GM19035 (cell line): ENCODE measurements around the gene RSL1D1.
"Not testable (repeated sequence)": the region's sequence is repeated elsewhere in the genome, so short reads cannot be mapped to it uniquely, and the experiment has no call there.

Experiments used
- ATAC-seq: cut with Tn5 transposase; IDR thresholded peaks from one replicate; pipeline ENCODE4 v1.9.1; 2021; ENCODE audit not compliant: unreplicated experiment

Gene RSL1D1

GRCh38 chr16:11844499-11844898 is 6.8 kb downstream of the RSL1D1 start:
- ATAC-seq, result no peak

DNA sequence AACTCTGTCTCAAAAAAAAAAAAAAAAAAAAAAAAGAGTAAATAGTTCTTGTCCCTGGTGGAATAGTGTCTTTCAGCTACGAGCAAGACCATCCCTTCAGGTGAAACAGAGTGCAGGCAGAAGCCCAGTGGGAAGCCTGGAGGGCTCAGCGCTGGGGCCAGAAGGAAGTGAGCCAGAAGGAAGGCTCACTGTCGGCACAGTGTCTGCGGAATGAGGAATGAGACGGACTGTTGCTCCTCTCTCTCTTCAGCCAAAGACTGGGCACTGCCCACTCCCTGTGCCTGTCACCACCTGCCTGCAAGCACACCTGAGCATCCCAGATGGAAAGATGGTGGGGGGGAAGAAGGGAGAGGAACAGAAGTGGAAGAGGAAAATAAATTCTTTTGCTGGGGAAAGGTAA is 7.5 kb downstream of the RSL1D1 start:
- ATAC-seq, result no peak

DNA sequence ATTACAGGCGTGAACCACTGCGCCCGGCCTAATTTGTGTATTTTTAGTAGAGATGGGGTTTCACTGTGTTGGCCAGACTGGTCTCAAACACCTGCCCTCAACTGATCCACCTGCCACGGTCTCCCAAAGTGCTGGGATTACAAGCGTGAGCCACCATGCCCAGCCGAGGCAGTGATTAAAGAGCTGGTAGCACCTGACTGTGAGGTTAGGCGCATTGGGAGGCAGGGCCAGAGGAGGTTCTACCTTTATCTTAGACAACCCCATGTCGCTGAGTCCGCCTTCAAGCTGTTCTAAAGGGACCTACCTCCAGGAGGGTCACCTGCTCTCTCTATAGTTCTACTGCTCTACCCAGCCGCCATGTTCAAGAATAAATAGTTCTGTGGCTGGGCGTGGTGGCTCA is 8.1 kb downstream of the RSL1D1 start:
- ATAC-seq, result no peak

DNA sequence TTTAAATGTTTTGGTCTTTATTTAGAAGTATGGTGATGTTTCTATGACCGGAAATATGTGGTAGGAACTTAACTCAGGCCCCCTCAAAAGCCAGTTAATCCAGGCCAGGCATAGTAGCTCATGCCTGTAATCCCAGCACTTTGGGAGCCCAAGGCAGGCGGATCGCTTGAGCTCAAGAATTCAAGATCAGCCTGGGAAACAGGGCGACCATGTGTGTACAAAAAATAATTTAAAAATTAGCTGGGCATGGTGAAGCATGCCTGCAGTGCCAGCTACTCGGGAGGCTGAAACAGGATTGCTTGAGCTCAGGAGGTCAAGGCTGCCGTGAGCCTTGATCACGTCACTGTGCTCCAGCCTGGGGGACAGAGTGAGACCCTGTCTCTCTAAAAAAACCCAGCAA is 10.3 kb downstream of the RSL1D1 start:
- ATAC-seq, result no peak

- ATAC-seq, result no peak
These were observed 14.6 kb downstream of the RSL1D1 start for GRCh38 chr16:11836650-11837244.

- ATAC-seq, result no peak
These were observed 15.3 kb downstream of the RSL1D1 start for GRCh38 chr16:11835891-11836649.

DNA sequence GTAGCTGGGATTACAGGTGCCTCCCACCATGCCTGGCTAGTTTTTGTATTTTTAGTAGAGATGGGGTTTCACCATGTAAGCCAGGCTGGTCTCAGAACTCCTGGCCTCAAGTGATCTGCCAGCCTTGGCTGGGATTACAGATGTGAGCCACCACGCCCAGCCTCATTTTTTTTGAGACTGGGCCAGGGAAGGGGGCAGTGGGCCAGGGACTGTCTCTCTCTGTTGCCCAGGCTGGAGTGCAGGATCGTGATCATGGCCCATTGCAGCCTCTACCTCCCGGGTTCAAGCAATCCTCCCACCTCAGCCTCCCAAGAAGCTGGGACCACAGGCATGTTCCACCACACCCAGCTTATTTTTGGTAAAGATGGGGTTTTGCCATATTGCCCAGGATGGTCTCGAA is 16.0 kb downstream of the RSL1D1 start:
- ATAC-seq, result no peak

DNA sequence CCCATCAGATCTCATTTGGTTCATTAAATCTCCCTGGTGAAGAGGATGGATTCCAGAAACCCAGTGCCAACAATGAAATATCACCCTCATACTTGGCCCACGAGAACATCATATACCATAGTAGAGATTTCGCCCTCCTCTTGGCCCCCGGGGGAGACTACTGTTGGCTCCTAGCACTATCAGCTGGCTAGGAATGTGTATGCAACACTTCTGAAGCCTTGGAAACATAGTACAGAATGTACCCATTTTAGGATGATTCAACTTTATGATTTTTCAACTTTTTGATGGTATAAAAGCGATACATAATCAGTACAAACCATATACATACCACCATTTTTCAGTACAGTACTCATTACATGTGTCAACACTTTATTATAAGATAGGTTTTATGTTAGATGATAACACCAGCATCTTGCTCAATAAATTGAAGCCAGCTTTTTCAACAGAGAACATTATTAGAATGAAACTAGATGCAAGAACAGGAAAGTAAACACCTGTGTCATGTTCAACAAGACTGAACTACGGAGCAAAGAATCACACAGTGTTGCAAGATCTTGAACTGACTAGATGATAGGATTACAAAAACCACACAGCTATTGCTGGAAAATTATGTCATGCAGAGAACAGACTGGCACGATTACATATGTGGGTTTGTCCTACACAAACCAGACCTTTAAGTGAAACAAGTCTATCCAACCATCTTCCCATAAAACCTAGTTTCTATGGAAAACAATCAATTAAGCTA is 17.2 kb downstream of the RSL1D1 start:
- no peak for ATAC-seq

- ATAC-seq, result no peak
These were observed 22.6 kb downstream of the RSL1D1 start for GRCh38 chr16:11828696-11829095.

GRCh38 chr16:11825520-11826165 is 25.7 kb downstream of the RSL1D1 start:
- ATAC-seq, result not testable (repeated sequence)

DNA sequence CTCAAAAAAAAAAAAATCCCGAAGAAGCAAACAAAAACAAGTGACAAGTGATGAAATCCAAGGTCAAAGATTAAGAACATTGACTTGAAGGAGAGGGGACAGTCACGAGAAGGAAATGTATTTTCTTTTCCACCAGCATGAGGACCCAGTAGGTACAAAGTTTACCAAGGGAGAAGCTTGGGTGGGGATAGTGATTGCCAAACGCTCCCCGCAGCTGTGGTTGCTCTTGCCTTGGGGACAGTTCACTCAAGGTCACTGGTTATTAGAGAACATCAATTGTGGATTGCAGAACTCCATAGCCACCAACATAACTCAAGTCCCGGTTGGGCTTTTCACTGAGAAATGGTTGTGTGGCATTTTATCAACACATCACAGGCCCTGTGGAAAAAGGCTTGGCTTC is 27.0 kb downstream of the RSL1D1 start:
- ATAC-seq, result no peak

DNA sequence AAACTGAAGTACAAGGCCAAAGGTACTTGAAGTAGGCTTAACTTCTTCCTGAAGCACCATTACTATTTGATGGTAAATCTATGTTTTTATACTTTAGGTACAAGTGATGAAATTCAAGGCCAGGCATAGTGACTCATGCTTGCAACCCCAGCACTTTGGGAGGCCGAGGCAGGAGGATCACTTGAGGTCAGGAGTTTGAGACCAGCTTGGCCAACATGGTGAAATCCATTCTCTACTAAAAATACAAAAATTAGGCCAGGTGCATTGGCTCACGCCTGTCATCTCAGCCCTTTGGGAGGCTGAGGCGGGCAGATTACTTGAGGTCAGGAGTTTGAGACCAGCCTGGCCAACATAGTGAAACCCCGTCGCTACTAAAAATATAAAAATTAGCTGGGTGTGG is 27.7 kb downstream of the RSL1D1 start:
- ATAC-seq, result not testable (repeated sequence)

DNA sequence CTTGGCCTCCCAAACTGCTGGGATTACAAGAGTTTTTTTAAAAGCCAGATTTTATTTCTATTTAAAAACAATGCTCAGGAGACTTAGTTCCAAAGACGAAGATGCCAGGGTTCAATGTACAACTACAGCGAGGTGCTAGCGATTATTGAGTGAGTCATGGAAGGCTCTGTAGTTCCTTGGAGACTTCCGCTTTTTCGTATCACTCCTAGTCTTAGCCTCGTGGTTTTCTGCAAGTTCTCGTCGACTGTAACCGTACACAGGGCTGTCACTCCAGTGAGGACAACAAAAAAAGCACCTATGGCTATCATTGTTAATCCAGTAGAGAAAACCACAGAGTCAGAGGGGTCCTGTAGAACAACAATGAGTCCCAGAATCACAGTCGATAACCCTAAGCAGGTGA is 31.5 kb downstream of the RSL1D1 start:
- no peak for ATAC-seq

- ATAC-seq, result not testable (repeated sequence)
These were observed 32.4 kb downstream of the RSL1D1 start for GRCh38 chr16:11818970-11819369.

GRCh38 chr16:11816123-11816522 is 35.2 kb downstream of the RSL1D1 start:
- ATAC-seq, result no peak

- not testable (repeated sequence) for ATAC-seq
These were observed 36.5 kb downstream of the RSL1D1 start for GRCh38 chr16:11814800-11815199.

DNA sequence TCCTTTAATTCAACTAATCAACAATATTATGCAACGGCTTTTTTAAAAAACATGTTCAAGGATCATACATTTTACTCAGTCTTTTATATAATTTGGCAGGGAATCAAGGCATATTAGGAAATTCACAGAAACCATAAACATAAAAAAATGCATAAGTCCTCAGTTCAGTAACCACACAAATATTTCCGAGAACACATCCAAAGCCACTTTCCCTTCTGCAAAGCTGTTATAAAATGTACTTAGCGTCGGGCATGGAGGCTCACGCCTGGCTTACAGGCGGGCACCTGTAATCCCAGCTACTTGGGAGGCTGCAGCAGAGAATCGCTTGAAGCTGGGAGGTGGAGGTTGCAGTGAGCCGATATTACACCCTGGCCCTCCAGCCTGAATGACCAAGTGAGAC is 44.6 kb downstream of the RSL1D1 start:
- ATAC-seq, result no peak

DNA sequence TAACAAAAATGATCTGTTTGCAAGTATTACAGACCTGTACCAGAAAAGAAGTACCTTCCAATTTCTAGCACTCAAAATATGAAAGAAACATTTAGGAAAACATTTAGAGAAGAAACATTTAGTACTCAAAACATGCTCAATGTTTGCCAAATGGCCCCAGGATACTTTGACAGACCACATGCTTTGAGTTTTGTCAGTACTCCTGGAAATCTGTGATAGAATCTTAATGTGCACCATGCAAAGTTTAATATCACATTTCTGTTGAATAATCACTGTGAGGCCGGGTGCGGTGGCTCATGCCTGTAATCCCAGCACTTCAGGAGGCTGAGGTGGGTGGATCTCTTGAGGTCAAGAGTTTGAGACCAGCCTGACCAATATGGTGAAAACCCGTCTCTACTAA is 45.8 kb downstream of the RSL1D1 start:
- no peak for ATAC-seq

DNA sequence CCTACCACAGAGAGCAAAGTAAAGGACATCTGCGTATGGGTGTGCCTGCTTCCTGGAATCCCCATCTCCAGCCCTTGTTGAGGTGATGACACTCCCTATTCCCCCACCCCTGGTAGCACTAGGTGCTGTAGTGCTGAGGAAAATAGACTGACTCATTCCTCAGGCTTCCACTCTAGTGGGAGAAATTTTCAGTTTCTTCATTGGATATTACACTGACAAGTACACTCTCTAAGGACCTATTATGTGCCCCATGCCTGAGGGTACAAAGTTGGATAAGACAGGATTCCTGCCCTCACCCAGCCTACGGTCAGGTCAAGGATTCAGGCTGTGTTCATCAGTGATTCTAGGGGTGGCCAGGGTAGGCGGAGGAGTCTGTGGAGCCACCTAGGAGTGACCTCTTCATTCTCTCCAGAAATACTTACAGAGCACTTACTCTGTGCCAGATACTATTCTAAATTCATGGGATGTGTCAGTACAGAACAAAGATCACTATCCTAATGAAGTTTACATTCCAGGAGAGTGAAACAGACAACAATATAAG is 49.8 kb downstream of the RSL1D1 start:
- no peak for ATAC-seq

DNA sequence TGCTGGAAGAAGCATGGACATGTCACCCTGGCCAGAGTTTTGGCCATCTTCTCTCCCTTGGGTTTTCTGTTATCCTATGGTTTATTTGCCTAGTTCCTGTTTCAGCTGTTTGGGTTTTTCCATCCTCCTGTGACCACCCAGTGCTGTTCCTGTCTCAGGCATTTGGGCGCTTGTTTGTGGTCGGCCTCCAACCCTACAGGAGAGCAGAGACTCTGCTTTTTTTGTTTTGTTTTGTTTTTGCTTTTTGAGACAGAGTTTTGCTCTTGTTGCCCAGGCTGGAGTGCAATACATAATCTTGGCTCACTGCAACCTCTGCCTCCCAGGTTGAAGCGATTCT is 51.0 kb downstream of the RSL1D1 start:
- no peak for ATAC-seq
